Adrenal gland (tissue), 12 donors: Measurements from ENCODE around the gene IL31RA. TPM values are rescaled to one million over a fixed set of nuclear protein-coding genes. Genes with fewer than 3 reads are reported as not detected.

Experiments
- DNase-seq, 7 donors: peaks; one replicate each; pipeline ENCODE4 v3.0.0-alpha.2; 2019 to 2020
- H3K27ac ChIP-seq, 5 donors: fragments of 200-600 bp; sonication (generic) in 4 of 5; 1 replicate in 3 of 5; 2 replicates in 2 of 5; pipeline versions ENCODE4 v1.5.1 to v1.8.0; 2016 to 2020; ENCODE audit warnings: mild to moderate bottlenecking in 1 of 5
- H3K27me3 ChIP-seq: fragments of 200-600 bp; 2 replicates; pipeline ENCODE4 v1.8.0; 2021
- H3K36me3 ChIP-seq, 2 donors: fragments of 200-600 bp; replicated peaks in 1 of 2; 1 replicate in 1 of 2; 2 replicates in 1 of 2; pipeline versions ENCODE4 v1.5.1 to v1.8.0; 2018 to 2022
- H3K4me1 ChIP-seq, 2 donors: fragments of 200-600 bp; replicated peaks in 1 of 2; 1 replicate in 1 of 2; 2 replicates in 1 of 2; pipeline versions ENCODE4 v1.5.1 to v1.8.0; 2018 to 2021
- H3K4me3 ChIP-seq, 4 donors: fragments of 200-600 bp; sonication (generic) in 3 of 4; one replicate each; pipeline ENCODE4 v1.5.1; 2016 to 2018
- H3K9me3 ChIP-seq, 3 donors: fragments of 200-600 bp; sonication (generic) in 1 of 3; replicated peaks in 1 of 3; 1 replicate in 2 of 3; 2 replicates in 1 of 3; pipeline versions ENCODE4 v1.5.1 to v1.8.0; 2016 to 2021
- POLR2A ChIP-seq, 2 donors: fragments of 450-650 bp; IDR thresholded peaks; one replicate each; pipeline ENCODE4 v1.6.1; 2017; ENCODE audit warnings: antibody characterized with exemption in 2 of 2, mild to moderate bottlenecking in 2 of 2, moderate library complexity in 1 of 2
- WGBS, 4 donors: extraction: QIAGEN DNeasy Blood & Tissue Kit in 2 of 4; methylation state at CpG; one replicate each; pipeline versions ENCODE4 v1.1.5 to v1.1.7; 2013 to 2017; 5-methylcytosine and 5-hydroxymethylcytosine counted together
- intact Hi-C, 2 donors: fragments of 100-400 bp; cut with DNase I; formaldehyde crosslinking; loops; one replicate each; pipeline versions ENCODE4 v1.14.1 to v1.15.0; 2022 to 2023
- polyA plus RNA-seq, 3 donors: library from polyadenylated mRNA; stranded (reverse); fragments of 200-250 nt in 2 of 3; fragments of 350-450 nt in 1 of 3; fragmentation: Illumina TruSeq in 1 of 3; extraction: RNeasy Lipid Tissue Mini Kit (QIAGEN cat#74804) in 1 of 3; gene quantifications; one replicate each; pipeline ENCODE4 v1.2.3, GENCODE V29; 2013 to 2014
- total RNA-seq, 9 donors: library from RNA; depleted of rRNA in 4 of 9; stranded (reverse); fragments of >200 nt in 4 of 9; fragments of 120-200 nt in 1 of 9; fragmentation: NEBNext Ultra II Directional in 1 of 9; extraction: Animal tissue kit (Norgen Biotek cat#: 25700) in 1 of 9; gene quantifications; one replicate each; pipeline versions ENCODE4 v1.1.0 to v1.2.4, GENCODE V29; 2013 to 2023
- TF ChIP-seq, protein P1 (sequence below), 6 experiments: fragments of 450-650 bp in 4 of 6; fragments of 200-600 bp in 2 of 6; sonication (generic) in 1 of 6; IDR thresholded peaks; 1 replicate in 5 of 6; 2 replicates in 1 of 6; pipeline versions ENCODE4 v1.5.1 to v1.8.0; 2016 to 2021; ENCODE audit warnings: antibody characterized with exemption in 6 of 6, mild to moderate bottlenecking in 2 of 6, moderate library complexity in 1 of 6
- donor health status: healthy with polysubstance abuse.
- donor health status: Bipolar disorder and iron deficiency.
- donor health status: DM: yes; HTN: yes; CAD: no.
- donor health status: DM: no; HTN: no; CAD: no.
- donor health status: DM: no; HTN: no; CAD: no.
- donor health status: DM: yes; HTN: yes; CAD: no.

IL31RA gene
- total and polyA plus RNA-seq, 12 donors = 0.05 to 0.61 TPM; not detected in 10

GRCh38 chr5:55919625-55920024 lies 68.5 kb downstream of the IL31RA start:
- H3K9me3 ChIP-seq = no peaks in the 10 kb centered on the region
- no peaks in the 10 kb centered on the region for H3K4me1 ChIP-seq
- no peaks in the 10 kb centered on the region for H3K36me3 ChIP-seq
- H3K27ac ChIP-seq = no peak overlapping the region
- WGBS, 4 donors = 83 to 100% (median 87%) methylated on average over 2 to 3 of the region's 3 CpGs
- H3K27me3 ChIP-seq = no peaks in the 10 kb centered on the region
- no peak for DNase-seq
- TF ChIP-seq, protein P1, sequence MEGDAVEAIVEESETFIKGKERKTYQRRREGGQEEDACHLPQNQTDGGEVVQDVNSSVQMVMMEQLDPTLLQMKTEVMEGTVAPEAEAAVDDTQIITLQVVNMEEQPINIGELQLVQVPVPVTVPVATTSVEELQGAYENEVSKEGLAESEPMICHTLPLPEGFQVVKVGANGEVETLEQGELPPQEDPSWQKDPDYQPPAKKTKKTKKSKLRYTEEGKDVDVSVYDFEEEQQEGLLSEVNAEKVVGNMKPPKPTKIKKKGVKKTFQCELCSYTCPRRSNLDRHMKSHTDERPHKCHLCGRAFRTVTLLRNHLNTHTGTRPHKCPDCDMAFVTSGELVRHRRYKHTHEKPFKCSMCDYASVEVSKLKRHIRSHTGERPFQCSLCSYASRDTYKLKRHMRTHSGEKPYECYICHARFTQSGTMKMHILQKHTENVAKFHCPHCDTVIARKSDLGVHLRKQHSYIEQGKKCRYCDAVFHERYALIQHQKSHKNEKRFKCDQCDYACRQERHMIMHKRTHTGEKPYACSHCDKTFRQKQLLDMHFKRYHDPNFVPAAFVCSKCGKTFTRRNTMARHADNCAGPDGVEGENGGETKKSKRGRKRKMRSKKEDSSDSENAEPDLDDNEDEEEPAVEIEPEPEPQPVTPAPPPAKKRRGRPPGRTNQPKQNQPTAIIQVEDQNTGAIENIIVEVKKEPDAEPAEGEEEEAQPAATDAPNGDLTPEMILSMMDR (IDR thresholded peaks at IDR 0.05) = no peak
- no peak for TF ChIP-seq POLR2A (IDR thresholded peaks at IDR 0.05)
- intact Hi-C loops = loop anchor here in 1 of 2 donors (10.0 kb wide), 1 partner anchor 285 kb away; no protein-coding TSS in a partner anchor
- no peak overlapping the region for H3K4me3 ChIP-seq

- Histone ChIP-seq H3K27me3 (no peaks in the 10 kb centered on the region), H3K4me3 (no peak overlapping the region), H3K36me3 (no peaks in the 10 kb centered on the region), H3K9me3 (no peaks in the 10 kb centered on the region), H3K27ac (no peak overlapping the region), H3K4me1 (no peaks in the 10 kb centered on the region)
- 70 to 90% (median 83%) methylated on average over 5 of the region's 5 CpGs for WGBS, 4 donors
- intact Hi-C loops = loop anchor here in 1 of 2 donors (10.0 kb wide), 1 partner anchor 284 kb away; no protein-coding TSS in a partner anchor
- TF ChIP-seq, protein P1 (IDR thresholded peaks at IDR 0.05) = no peak
- TF ChIP-seq POLR2A (IDR thresholded peaks at IDR 0.05) = no peak
- DNase-seq = no peak
Observed at GRCh38 chr5:55920784-55921183, 69.6 kb downstream of the IL31RA start.

GRCh38 chr5:55921617-55922016 lies 70.5 kb downstream of the IL31RA start:
- 91 to 97% (median 96%) methylated on average over 4 of the region's 4 CpGs for WGBS, 4 donors
- Histone ChIP-seq H3K4me1 (no peaks in the 10 kb centered on the region), H3K9me3 (no peaks in the 10 kb centered on the region), H3K4me3 (no peak overlapping the region), H3K27me3 (no peaks in the 10 kb centered on the region), H3K27ac (no peak overlapping the region), H3K36me3 (no peaks in the 10 kb centered on the region)
- no peak for DNase-seq
- intact Hi-C loops = loop anchor here in 1 of 2 donors (10.0 kb wide), 1 partner anchor 283 kb away; no protein-coding TSS in a partner anchor
- TF ChIP-seq POLR2A (IDR thresholded peaks at IDR 0.05) = no peak
- TF ChIP-seq, protein P1 (IDR thresholded peaks at IDR 0.05) = no peak

- peak in 3 of 7 donors; percentile 22 to 36 (median 25) for DNase-seq
- Histone ChIP-seq H3K27me3 (no peaks in the 10 kb centered on the region), H3K27ac (peak overlapping the region in 2 of 5 donors; percentile 13 to 54), H3K9me3 (no peaks in the 10 kb centered on the region), H3K4me1 (no peaks in the 10 kb centered on the region), H3K4me3 (peak overlapping the region in 1 of 4 donors; percentile 36), H3K36me3 (no peaks in the 10 kb centered on the region)
- intact Hi-C loops = loop anchor here in 1 of 2 donors (10.0 kb wide), 1 partner anchor 282 kb away; no protein-coding TSS in a partner anchor
- 56 to 67% (median 62%) methylated on average over 17 of the region's 17 CpGs for WGBS, 4 donors
- no peak for TF ChIP-seq POLR2A (IDR thresholded peaks at IDR 0.05)
- TF ChIP-seq, protein P1 (IDR thresholded peaks at IDR 0.05) = no peak
Observed at GRCh38 chr5:55923177-55923771, 72.1 kb downstream of the IL31RA start.
